HepG2 (cell line): ENCODE data around the gene FGGY. TPM values are rescaled to one million over a fixed set of nuclear protein-coding genes. Genes with fewer than 3 reads are reported as not detected.

Source experiments
- ATAC-seq: fragments of 200-7000 bp; cut with Tn5 transposase; 3 replicates; pipeline ENCODE4 v1.9.1; 2020; ENCODE audit warnings: mild to moderate bottlenecking, moderate library complexity
- BruUV-seq: library from RNA; stranded (reverse); fragments of 400-500 nt; replicated peaks from 2 replicates; lab custom pipeline; 2021; lab: Mats Ljungman, UMichigan
- CTCF ChIA-PET: fragments of 300-600 bp; formaldehyde crosslinking; extraction: SDS; loops from one replicate; lab custom pipeline; 2021; ENCODE audit warnings: low total read pairs, inconsistent platforms, low intra/inter-chr PET ratio; lab: Yijun Ruan, JAX
- POLR2A ChIA-PET: fragments of 350-600 bp; sonication (Branson Sonifier 250); formaldehyde crosslinking; loops from one replicate; lab custom pipeline; 2020; ENCODE audit warnings: antibody characterized with exemption, inconsistent platforms; lab: Yijun Ruan, JAX
- DNase-seq: peaks from one replicate; pipeline ENCODE4 v3.0.0-alpha.2; 2015; ENCODE audit warnings: low spot score
- FAIRE-seq: peaks from 3 replicates; lab custom pipeline; 2011; peaks lifted over from hg19 to GRCh38; lab: Jason Lieb, UNC
- H2AFZ ChIP-seq: one replicate; pipeline ENCODE4 v1.6.1; 2011; ENCODE audit warnings: low read length, inconsistent platforms
- H3K27ac ChIP-seq: fragments of 300-600 bp; 3 replicates; pipeline ENCODE4 v1.8.0; 2011; ENCODE audit warnings: mixed run types, mild to moderate bottlenecking, mixed read lengths, low read length, inconsistent platforms; ENCODE audit not compliant: insufficient read depth; ENCODE audit errors: extremely low read length
- H3K27me3 ChIP-seq, 2 experiments: fragments of 200-600 bp in 1 of 2; 2 replicates in 1 of 2; 3 replicates in 1 of 2; pipeline versions ENCODE4 v1.6.0 to v1.8.0; 2011; ENCODE audit warnings: low read length in 2 of 2, mild to moderate bottlenecking in 2 of 2, moderate library complexity in 2 of 2, inconsistent platforms in 1 of 2; ENCODE audit not compliant: insufficient read depth in 2 of 2, control insufficient read depth in 1 of 2
- H3K36me3 ChIP-seq, 2 experiments: fragments of 200-600 bp in 1 of 2; replicated peaks in 1 of 2; 2 replicates in 1 of 2; 3 replicates in 1 of 2; pipeline versions ENCODE4 v1.5.1 to v1.8.0; 2011; ENCODE audit warnings: low read length in 2 of 2, inconsistent platforms in 1 of 2; ENCODE audit not compliant: insufficient read depth in 2 of 2, control insufficient read depth in 1 of 2
- H3K4me1 ChIP-seq: 2 replicates; pipeline ENCODE4 v1.5.1; 2012; ENCODE audit warnings: low read length, inconsistent platforms; ENCODE audit not compliant: insufficient read depth
- H3K4me2 ChIP-seq: 2 replicates; pipeline ENCODE4 v1.6.0; 2011; ENCODE audit warnings: low read depth, low read length, inconsistent platforms
- H3K4me3 ChIP-seq, 3 experiments: fragments of 200-600 bp in 1 of 3; sonication (generic), shearing (Covaris generic) in 1 of 3; replicated peaks in 1 of 3; 2 replicates each; pipeline ENCODE4 v1.5.1; 2011 to 2016; ENCODE audit warnings: low read length in 3 of 3, inconsistent platforms in 2 of 3, low read depth in 2 of 3, mild to moderate bottlenecking in 2 of 3, control low read depth in 1 of 3, mixed read lengths in 1 of 3; ENCODE audit not compliant: insufficient read depth in 1 of 3
- H3K79me2 ChIP-seq: one replicate; pipeline ENCODE4 v1.6.1; 2011; ENCODE audit warnings: low read length, inconsistent platforms; ENCODE audit not compliant: insufficient read depth
- H3K9ac ChIP-seq: 2 replicates; pipeline ENCODE4 v1.6.0; 2011; ENCODE audit warnings: mild to moderate bottlenecking, low read depth, low read length, inconsistent platforms; ENCODE audit not compliant: insufficient read depth
- H3K9me3 ChIP-seq: 2 replicates; pipeline ENCODE4 v1.5.1; 2012; ENCODE audit warnings: mild to moderate bottlenecking, low read length
- H4K20me1 ChIP-seq: 2 replicates; pipeline ENCODE4 v1.6.0; 2011; ENCODE audit warnings: inconsistent platforms, mild to moderate bottlenecking, low read length, moderate library complexity; ENCODE audit not compliant: insufficient read depth
- CBX2 ChIP-seq, 2 experiments: fragments of 200-600 bp in 1 of 2; sonication (generic); formaldehyde crosslinking in 1 of 2; IDR thresholded peaks; 2 replicates each; pipeline versions ENCODE4 v1.7.0 to v1.8.1; 2018 to 2022; ENCODE audit warnings: low read depth in 2 of 2, low read length in 1 of 2, mild to moderate bottlenecking in 1 of 2, missing genetic modification reagents in 1 of 2
- CENPX ChIP-seq: sonication (generic); formaldehyde crosslinking; IDR thresholded peaks from 2 replicates; pipeline ENCODE4 v1.9.0; 2021; ENCODE audit warnings: mild to moderate bottlenecking, missing genetic modification reagents, moderate library complexity
- HNF4A ChIP-seq: sonication (generic); formaldehyde crosslinking; IDR thresholded peaks from 2 replicates; pipeline ENCODE4 v1.4.0; 2020; ENCODE audit warnings: missing genetic modification reagents
- KLF15 ChIP-seq: sonication (generic); formaldehyde crosslinking; IDR thresholded peaks from 2 replicates; pipeline ENCODE4 v1.8.1; 2023; ENCODE audit warnings: borderline replicate concordance, mild to moderate bottlenecking, inconsistent platforms, missing genetic modification reagents, mixed read lengths
- NFE2 ChIP-seq: sonication (generic); formaldehyde crosslinking; IDR thresholded peaks from 2 replicates; pipeline ENCODE4 v1.4.0; 2020; ENCODE audit warnings: missing genetic modification reagents
- PAX8 ChIP-seq: sonication (generic); formaldehyde crosslinking; IDR thresholded peaks from 2 replicates; pipeline ENCODE4 v1.8.0; 2022; ENCODE audit warnings: mild to moderate bottlenecking, missing genetic modification reagents, borderline replicate concordance
- STAG1 ChIP-seq: sonication (generic); formaldehyde crosslinking; IDR thresholded peaks from 2 replicates; pipeline ENCODE4 v1.4.0; 2020; ENCODE audit warnings: missing genetic modification reagents
- TAF1 ChIP-seq: sonication (generic); formaldehyde crosslinking; IDR thresholded peaks from 2 replicates; pipeline ENCODE4 v1.4.0; 2020; ENCODE audit warnings: missing genetic modification reagents
- TBX2 ChIP-seq: sonication (generic); formaldehyde crosslinking; IDR thresholded peaks from 2 replicates; pipeline ENCODE4 v1.5.0; 2020; ENCODE audit warnings: missing genetic modification reagents, mild to moderate bottlenecking, borderline replicate concordance
- WGBS: methylation state at CpG from one replicate; pipeline ENCODE4 v1.1.6; 2017; ENCODE audit warnings: low lambda C conversion rate; 5-methylcytosine and 5-hydroxymethylcytosine counted together
- in situ Hi-C: cut with HindIII; loops from 2 replicates; pipeline ENCODE4 v1.10.0; 2017; ENCODE audit warnings: low pct_unique_long_range_greater_than_20kb; ENCODE audit not compliant: extremely low pct_ligation_motif_present
- intact Hi-C: fragments of 100-400 bp; cut with micrococcal nuclease; formaldehyde crosslinking; loops from one replicate; pipeline ENCODE4 v1.10.0; 2022; ENCODE audit not compliant: unreplicated experiment
- polyA plus RNA-seq, 8 experiments: library from polyadenylated mRNA; depleted of rRNA in 3 of 8; stranded (reverse) in 7 of 8; unstranded in 1 of 8; fragments of >200 nt; fragmentation: Illumina TruSeq in 4 of 8; extraction: Trizol in 4 of 8; gene quantifications; 2 replicates each; pipeline versions ENCODE4 v1.2.1 to v1.2.3, GENCODE V29; 2011 to 2016; ENCODE audit warnings: low read depth in 4 of 8, missing spikeins in 1 of 8, mixed read lengths in 1 of 8; ENCODE audit not compliant: insufficient read depth in 1 of 8
- total RNA-seq, 5 experiments: library from RNA; depleted of rRNA; stranded (reverse); fragments of >200 nt; fragmentation: Illumina TruSeq; extraction: Trizol; gene quantifications; 2 replicates each; pipeline ENCODE4 v1.2.3, GENCODE V29; 2016; ENCODE audit warnings: low read depth in 1 of 5
- TF ChIP-seq, protein P1 (sequence below): sonication (generic); formaldehyde crosslinking; IDR thresholded peaks from 2 replicates; pipeline ENCODE4 v1.4.0; 2020; ENCODE audit warnings: missing genetic modification reagents, borderline replicate concordance
- TF ChIP-seq, protein P2 (sequence below): sonication (generic); formaldehyde crosslinking; IDR thresholded peaks from 2 replicates; pipeline ENCODE4 v1.5.0; 2020; ENCODE audit warnings: mild to moderate bottlenecking, missing genetic modification reagents, moderate library complexity

Gene FGGY
- total and polyA plus RNA-seq, 2 of the 13 experiments (the other 11 are each of a cell fraction or from before 2014, with no cell fraction given): 15.7 to 27.5 TPM

DNA sequence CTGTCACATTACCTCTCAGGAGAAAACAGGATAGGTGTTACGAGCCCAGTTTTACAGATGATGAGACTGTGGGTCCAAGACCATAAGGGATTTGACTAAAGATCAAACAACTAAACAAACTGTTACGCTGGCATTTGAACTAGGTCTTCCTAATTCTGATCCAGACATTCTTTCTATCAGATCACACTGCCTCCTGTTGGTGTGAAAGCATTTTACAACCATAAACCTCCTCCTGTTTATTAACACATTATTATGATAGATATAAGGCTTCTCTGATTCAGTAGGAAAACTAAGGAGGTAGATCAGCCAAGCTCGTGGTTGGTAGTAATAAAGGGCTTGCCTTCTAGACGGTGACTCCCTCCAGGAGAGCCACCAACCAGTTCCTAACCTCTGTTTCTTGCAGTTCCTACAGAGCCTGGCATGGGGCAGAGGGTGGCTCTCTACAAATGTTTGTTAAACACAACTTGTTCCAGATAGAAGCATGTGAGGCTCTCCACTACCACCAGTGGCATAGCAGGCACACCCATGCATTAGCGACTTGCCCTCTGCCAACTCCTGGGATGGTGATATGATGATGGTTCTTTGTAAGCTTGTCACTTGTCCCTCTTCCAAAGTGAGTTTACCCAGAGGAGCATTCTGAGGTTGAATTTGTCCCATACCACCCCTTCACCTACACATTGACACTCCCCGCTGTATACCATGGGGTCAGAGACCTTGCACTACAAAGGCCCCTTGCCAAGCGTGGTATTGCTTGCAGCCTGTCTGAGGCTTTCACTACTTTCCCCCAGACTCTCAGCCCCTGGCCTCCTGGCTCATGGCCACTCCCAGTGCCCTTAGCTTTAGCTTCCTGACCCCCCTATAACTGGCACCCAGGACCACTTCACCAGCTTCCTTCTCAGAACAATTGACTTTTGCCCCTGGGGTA, 421.4 kb downstream of the FGGY start:
- Histone ChIP-seq H3K79me2 (no peaks in the 10 kb centered on the region), H3K4me3 (no peak overlapping the region), H3K9me3 (no peaks in the 10 kb centered on the region), H3K4me1 (peaks cover 30% of the 10 kb centered on the region), H2AFZ (no peak overlapping the region), H3K27me3 (no peaks in the 10 kb centered on the region), H3K9ac (no peak overlapping the region), H3K4me2 (no peak overlapping the region)
- intact Hi-C loops (no loop called here), in situ Hi-C loops (no loop called here)
- peak; percentile 28 for DNase-seq
- no peak for ATAC-seq
- CTCF ChIA-PET: no interaction called here
- BruUV-seq: no TSS peak
- POLR2A ChIA-PET: no interaction called here
- TF ChIP-seq NFE2 (no peak), KLF15 (CRISPR knock-in tag) (no peak), PAX8 (CRISPR knock-in tag) (no peak), CENPX (CRISPR knock-in tag) (no peak), CBX2 (IDR thresholded peaks at IDR 0.05; ENCODE audit: low read depth, low read length) (no peak), CBX2 (CRISPR knock-in tag; IDR thresholded peaks at IDR 0.05; ENCODE audit: low read depth) (no peak), STAG1 (peak; percentile 76), HNF4A (CRISPR knock-in tag) (0 out of 2 replicates have a peak, but pooled peaks have one; percentile 2), TBX2 (CRISPR knock-in tag) (no peak), TAF1 (CRISPR knock-in tag) (no peak)
- TF ChIP-seq, protein P1, sequence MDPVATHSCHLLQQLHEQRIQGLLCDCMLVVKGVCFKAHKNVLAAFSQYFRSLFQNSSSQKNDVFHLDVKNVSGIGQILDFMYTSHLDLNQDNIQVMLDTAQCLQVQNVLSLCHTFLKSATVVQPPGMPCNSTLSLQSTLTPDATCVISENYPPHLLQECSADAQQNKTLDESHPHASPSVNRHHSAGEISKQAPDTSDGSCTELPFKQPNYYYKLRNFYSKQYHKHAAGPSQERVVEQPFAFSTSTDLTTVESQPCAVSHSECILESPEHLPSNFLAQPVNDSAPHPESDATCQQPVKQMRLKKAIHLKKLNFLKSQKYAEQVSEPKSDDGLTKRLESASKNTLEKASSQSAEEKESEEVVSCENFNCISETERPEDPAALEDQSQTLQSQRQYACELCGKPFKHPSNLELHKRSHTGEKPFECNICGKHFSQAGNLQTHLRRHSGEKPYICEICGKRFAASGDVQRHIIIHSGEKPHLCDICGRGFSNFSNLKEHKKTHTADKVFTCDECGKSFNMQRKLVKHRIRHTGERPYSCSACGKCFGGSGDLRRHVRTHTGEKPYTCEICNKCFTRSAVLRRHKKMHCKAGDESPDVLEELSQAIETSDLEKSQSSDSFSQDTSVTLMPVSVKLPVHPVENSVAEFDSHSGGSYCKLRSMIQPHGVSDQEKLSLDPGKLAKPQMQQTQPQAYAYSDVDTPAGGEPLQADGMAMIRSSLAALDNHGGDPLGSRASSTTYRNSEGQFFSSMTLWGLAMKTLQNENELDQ (CRISPR knock-in tag): no peak
- TF ChIP-seq, protein P2, sequence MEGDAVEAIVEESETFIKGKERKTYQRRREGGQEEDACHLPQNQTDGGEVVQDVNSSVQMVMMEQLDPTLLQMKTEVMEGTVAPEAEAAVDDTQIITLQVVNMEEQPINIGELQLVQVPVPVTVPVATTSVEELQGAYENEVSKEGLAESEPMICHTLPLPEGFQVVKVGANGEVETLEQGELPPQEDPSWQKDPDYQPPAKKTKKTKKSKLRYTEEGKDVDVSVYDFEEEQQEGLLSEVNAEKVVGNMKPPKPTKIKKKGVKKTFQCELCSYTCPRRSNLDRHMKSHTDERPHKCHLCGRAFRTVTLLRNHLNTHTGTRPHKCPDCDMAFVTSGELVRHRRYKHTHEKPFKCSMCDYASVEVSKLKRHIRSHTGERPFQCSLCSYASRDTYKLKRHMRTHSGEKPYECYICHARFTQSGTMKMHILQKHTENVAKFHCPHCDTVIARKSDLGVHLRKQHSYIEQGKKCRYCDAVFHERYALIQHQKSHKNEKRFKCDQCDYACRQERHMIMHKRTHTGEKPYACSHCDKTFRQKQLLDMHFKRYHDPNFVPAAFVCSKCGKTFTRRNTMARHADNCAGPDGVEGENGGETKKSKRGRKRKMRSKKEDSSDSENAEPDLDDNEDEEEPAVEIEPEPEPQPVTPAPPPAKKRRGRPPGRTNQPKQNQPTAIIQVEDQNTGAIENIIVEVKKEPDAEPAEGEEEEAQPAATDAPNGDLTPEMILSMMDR (CRISPR knock-in tag): peak; percentile 45
- TF ChIP-seq, all 625 proteins: peak for 3
- no peaks in the 10 kb centered on the region for H4K20me1 ChIP-seq
- no peak for FAIRE-seq
- no peaks in the 10 kb centered on the region for H3K36me3 ChIP-seq
- no peak overlapping the region for H3K27ac ChIP-seq
- WGBS: 85% methylated on average over 6 of the region's 7 CpGs
